Fibroblast of lung (primary cell): ENCODE data around the gene ETNK2. TPM values are rescaled to one million over a fixed set of nuclear protein-coding genes. Genes with fewer than 3 reads are reported as not detected.

Experiments
- DNase-seq, 2 donors: peaks; one replicate each; pipeline versions ENCODE4 v3.0.0 to v3.0.0-alpha.2; 2010; ENCODE audit warnings: low read depth in 2 of 2
- H2AFZ ChIP-seq: 2 replicates; pipeline ENCODE4 v1.5.1; 2012; ENCODE audit warnings: low read length, control low read depth, inconsistent platforms
- H3K27ac ChIP-seq: 2 replicates; pipeline ENCODE4 v1.5.1; 2011; ENCODE audit warnings: low read length, control low read depth; ENCODE audit not compliant: insufficient read depth
- H3K27me3 ChIP-seq: 2 replicates; pipeline ENCODE4 v1.5.1; 2011; ENCODE audit warnings: mild to moderate bottlenecking, low read length; ENCODE audit not compliant: control insufficient read depth, insufficient read depth
- H3K36me3 ChIP-seq: 2 replicates; pipeline ENCODE4 v1.5.1; 2011; ENCODE audit warnings: low read length; ENCODE audit not compliant: control insufficient read depth, insufficient read depth
- H3K4me1 ChIP-seq: 2 replicates; pipeline ENCODE4 v1.5.1; 2011; ENCODE audit warnings: low read length; ENCODE audit not compliant: control insufficient read depth, insufficient read depth; ENCODE audit errors: extremely low read depth
- H3K4me2 ChIP-seq: 2 replicates; pipeline ENCODE4 v1.5.1; 2011; ENCODE audit warnings: low read length, control low read depth; ENCODE audit not compliant: insufficient read depth; ENCODE audit errors: extremely low read depth
- H3K4me3 ChIP-seq, 4 experiments: fragments of 200-600 bp in 1 of 4; sonication (generic) in 1 of 4; replicated peaks in 1 of 4; 2 replicates each; pipeline ENCODE4 v1.5.1; 2011 to 2016; ENCODE audit warnings: low read length in 4 of 4, low read depth in 3 of 4, mild to moderate bottlenecking in 3 of 4, control low read depth in 2 of 4, inconsistent platforms in 1 of 4, mixed read lengths in 1 of 4; ENCODE audit not compliant: insufficient read depth in 1 of 4; ENCODE audit errors: control extremely low read depth in 1 of 4
- H3K79me2 ChIP-seq: 2 replicates; pipeline ENCODE4 v1.5.1; 2012; ENCODE audit warnings: mild to moderate bottlenecking, low read length, inconsistent platforms; ENCODE audit not compliant: control insufficient read depth, insufficient read depth
- H3K9ac ChIP-seq: 2 replicates; pipeline ENCODE4 v1.5.1; 2011; ENCODE audit warnings: mild to moderate bottlenecking, low read length, control low read depth; ENCODE audit not compliant: insufficient read depth
- H3K9me3 ChIP-seq: 2 replicates; pipeline ENCODE4 v1.5.1; 2012; ENCODE audit warnings: low read depth, low read length; ENCODE audit not compliant: control insufficient read depth, insufficient read depth
- H4K20me1 ChIP-seq: 2 replicates; pipeline ENCODE4 v1.5.1; 2011; ENCODE audit warnings: low read length; ENCODE audit not compliant: control insufficient read depth, insufficient read depth; ENCODE audit errors: extremely low read depth
- CTCF ChIP-seq, 2 donors: IDR thresholded peaks in 1 of 2; conservative IDR thresholded peaks in 1 of 2; 1 replicate in 1 of 2; 2 replicates in 1 of 2; pipeline ENCODE4 v1.5.1; 2011 to 2012; ENCODE audit warnings: low read length in 2 of 2, control low read depth in 1 of 2, inconsistent platforms in 1 of 2, low read depth in 1 of 2, mild to moderate bottlenecking in 1 of 2
- EZH2 ChIP-seq: IDR thresholded peaks from 2 replicates; pipeline ENCODE4 v1.5.1; 2012; ENCODE audit warnings: low read length, control low read depth, mild to moderate bottlenecking; ENCODE audit errors: missing control alignments
- polyA plus RNA-seq, 2 donors: library from polyadenylated mRNA; depleted of rRNA in 1 of 2; stranded (reverse) in 1 of 2; unstranded in 1 of 2; fragments of >200 nt; gene quantifications; 2 replicates each; pipeline ENCODE4 v1.2.1, GENCODE V29; 2011 to 2012; ENCODE audit warnings: missing spikeins in 1 of 2
- total RNA-seq: library from RNA; depleted of rRNA; stranded (reverse); fragments of >200 nt; gene quantifications from 2 replicates; pipeline ENCODE4 v1.2.1, GENCODE V29; 2014

ETNK2 gene
- total and polyA plus RNA-seq, 2 donors (not counting 1 experiment from before 2014, with no cell fraction given), result 1.7 to 4.0 TPM

DNA sequence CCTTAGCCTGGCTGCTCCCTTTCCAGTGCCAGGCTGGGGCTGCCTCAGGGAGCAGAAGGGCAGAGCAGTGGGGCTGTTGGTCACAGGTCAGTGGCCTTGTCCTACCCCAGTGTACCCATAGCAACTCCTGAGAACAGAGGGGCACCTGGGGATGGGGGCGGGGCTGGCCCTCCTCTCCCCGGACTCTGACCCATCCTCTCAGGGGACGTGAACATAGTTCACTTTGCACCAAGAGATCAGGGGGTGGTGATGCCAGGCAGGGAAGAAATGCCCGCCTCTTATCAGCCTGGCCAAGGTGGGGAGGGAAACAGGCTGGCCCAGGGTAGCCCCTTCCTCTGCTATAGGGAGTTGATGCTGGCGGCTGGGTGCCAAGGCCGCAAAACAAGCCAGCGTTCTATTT lies 4.9 kb downstream of the ETNK2 start:
- no peak overlapping the region for H3K27ac ChIP-seq
- H2AFZ ChIP-seq, result no peak overlapping the region
- TF ChIP-seq EZH2, result no peak
- H3K9ac ChIP-seq, result no peak overlapping the region
- no peaks in the 10 kb centered on the region for H4K20me1 ChIP-seq
- no peak overlapping the region for H3K4me3 ChIP-seq
- no peaks in the 10 kb centered on the region for H3K4me1 ChIP-seq
- DNase-seq, result no peak
- no peaks in the 10 kb centered on the region for H3K36me3 ChIP-seq
- no peaks in the 10 kb centered on the region for H3K9me3 ChIP-seq
- H3K79me2 ChIP-seq, result no peaks in the 10 kb centered on the region
- no peak overlapping the region for H3K4me2 ChIP-seq
- H3K27me3 ChIP-seq, result peaks cover 23% of the 10 kb centered on the region

- Histone ChIP-seq H2AFZ (no peak overlapping the region), H3K36me3 (no peaks in the 10 kb centered on the region), H3K27ac (no peak overlapping the region), H3K27me3 (peaks cover 19% of the 10 kb centered on the region), H3K9me3 (no peaks in the 10 kb centered on the region), H4K20me1 (no peaks in the 10 kb centered on the region), H3K4me1 (no peaks in the 10 kb centered on the region), H3K4me3 (no peak overlapping the region), H3K4me2 (no peak overlapping the region), H3K9ac (no peak overlapping the region), H3K79me2 (no peaks in the 10 kb centered on the region)
- no peak for DNase-seq
- TF ChIP-seq EZH2, result no peak
- TF ChIP-seq CTCF (conservative IDR thresholded peaks at IDR 0.05 in 1 of 2, IDR thresholded peaks at IDR 0.05 in 1 of 2; ENCODE audit: low read depth in 1 of 2, low read length in 2 of 2), result no peak
These were observed 5.5 kb downstream of the ETNK2 start for GRCh38 chr1:204146309-204146708.

DNA sequence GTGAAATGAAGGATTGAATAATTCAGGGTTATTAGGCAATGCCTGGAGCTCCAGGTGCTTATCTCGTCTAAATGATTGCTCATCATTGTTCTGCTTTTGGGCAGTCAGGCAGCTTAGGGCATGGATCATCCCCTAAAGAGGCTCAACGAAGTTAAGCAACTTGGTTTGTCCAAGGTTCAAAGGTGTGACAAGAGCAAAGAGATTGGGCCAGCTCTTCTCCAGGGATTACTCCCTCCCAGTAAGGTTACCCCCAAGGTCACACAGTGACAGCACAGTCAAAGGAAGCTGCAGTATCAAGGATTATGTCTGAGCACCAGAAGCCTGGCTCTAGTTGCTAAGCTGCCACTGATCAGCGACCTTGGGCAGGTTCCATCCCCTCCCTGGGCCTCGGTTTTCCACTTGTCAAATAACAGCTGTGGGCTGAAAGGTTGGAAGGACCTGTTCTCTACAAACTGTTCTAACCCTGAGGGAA lies 6.8 kb downstream of the ETNK2 start:
- Histone ChIP-seq H3K4me3 (no peak overlapping the region), H3K9ac (no peak overlapping the region), H3K27me3 (peaks cover 10% of the 10 kb centered on the region), H3K27ac (no peak overlapping the region), H3K4me2 (no peak overlapping the region), H3K4me1 (no peaks in the 10 kb centered on the region), H2AFZ (no peak overlapping the region), H3K9me3 (no peaks in the 10 kb centered on the region), H4K20me1 (no peaks in the 10 kb centered on the region), H3K79me2 (no peaks in the 10 kb centered on the region), H3K36me3 (no peaks in the 10 kb centered on the region)
- no peak for DNase-seq
- no peak for TF ChIP-seq CTCF (conservative IDR thresholded peaks at IDR 0.05 in 1 of 2, IDR thresholded peaks at IDR 0.05 in 1 of 2; ENCODE audit: low read depth in 1 of 2, low read length in 2 of 2)
- TF ChIP-seq EZH2, result no peak
